ENCODE data around the gene PACRG. TPM values are rescaled to one million over a fixed set of nuclear protein-coding genes. Genes with fewer than 3 reads are reported as not detected.

The PACRG gene
- total and polyA plus RNA-seq, 2 of the 4 experiments (the other 2 are of a cell fraction) = not detected

DNA sequence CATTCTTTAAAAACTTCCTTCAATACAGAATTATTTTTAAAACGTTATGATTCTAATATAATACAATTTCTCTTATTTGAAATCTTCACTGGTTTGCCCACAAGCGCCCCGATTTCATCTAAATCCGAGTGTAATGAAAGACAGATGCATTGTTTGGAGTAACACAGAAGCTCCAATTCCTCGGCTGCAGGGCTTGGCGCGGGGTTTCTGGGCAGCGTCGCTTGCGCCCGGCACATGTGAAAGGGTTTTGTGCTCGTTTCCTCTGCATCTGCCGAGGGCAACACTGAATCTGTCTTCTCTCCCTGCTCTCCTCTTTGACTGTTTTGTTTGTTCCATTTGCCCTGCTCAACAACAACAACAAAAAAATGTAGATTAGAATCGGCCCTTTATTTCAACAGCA lies 438.1 kb downstream of the PACRG start:
- Histone ChIP-seq H2AK5ac (ENCODE audit: low read depth, low read length) (no peak overlapping the region), H2AK9ac (replicated peaks; ENCODE audit: low read depth, low read length, poor library complexity) (no peak overlapping the region), H4K20me1 (ENCODE audit: insufficient read depth, low read length) (no peaks in the 10 kb centered on the region), H3K4ac (ENCODE audit: low read depth, low read length) (no peak overlapping the region), H4K5ac (ENCODE audit: low read depth, low read length) (no peak overlapping the region), H3K27ac (ENCODE audit: insufficient read depth, low read length) (no peak overlapping the region), H4K8ac (ENCODE audit: low read depth in 2 of 2, low read length in 2 of 2) (no peak overlapping the region), H3K36me3 (ENCODE audit: control insufficient read depth, insufficient read depth, low read length) (no peaks in the 10 kb centered on the region), H3K9me1 (ENCODE audit: insufficient read depth, low read length) (no peaks in the 10 kb centered on the region), H3K9me3 (ENCODE audit: control insufficient read depth, insufficient read depth, low read length) (peaks cover 26% of the 10 kb centered on the region), H3K79me1 (ENCODE audit: low read depth in 1 of 2, low read length in 2 of 2) (no peaks in the 10 kb centered on the region), H4K91ac (ENCODE audit: insufficient read depth, low read depth, low read length) (no peak overlapping the region), H3K9ac (ENCODE audit: low read depth, low read length) (no peak overlapping the region), H3K4me2 (ENCODE audit: low read depth, low read length) (no peak overlapping the region), H3K4me1 (ENCODE audit: control insufficient read depth, insufficient read depth, low read length) (no peaks in the 10 kb centered on the region), H3K4me3 (ENCODE audit: insufficient read depth, low read depth, low read length) (no peak overlapping the region), H3K56ac (ENCODE audit: extremely low read depth, insufficient read depth, low read length) (no peak overlapping the region), H2BK15ac (ENCODE audit: low read depth, low read length) (no peak overlapping the region), H3K14ac (replicated peaks; ENCODE audit: low read depth, low read length) (no peak overlapping the region), H2BK5ac (ENCODE audit: low read depth, low read length, poor library complexity, severe bottlenecking) (no peak overlapping the region), H2AFZ (replicated peaks; ENCODE audit: low read length, poor library complexity) (no peak overlapping the region), H3K27me3 (ENCODE audit: control insufficient read depth, insufficient read depth, low read length) (no peaks in the 10 kb centered on the region), H3K18ac (ENCODE audit: low read depth, low read length) (no peak overlapping the region), H2BK20ac (ENCODE audit: low read depth, low read length) (no peak overlapping the region), H2BK120ac (ENCODE audit: low read depth, low read length) (no peak overlapping the region), H3K23ac (ENCODE audit: low read depth, low read length) (no peak overlapping the region)
- no peak for DNase-seq
- intact Hi-C loops (cut with micrococcal nuclease) = no loop called here
- dilution Hi-C loops (cut with HindIII; ENCODE audit: low sequenced_read_pairs, unreplicated experiment) = no loop called here
- in situ Hi-C loops (cut with MboI; ENCODE audit: low sequenced_read_pairs) = no loop called here
- 82% methylated on average over 9 of the region's 14 CpGs; no CpG with 5 or more reads in 1 of the 2 experiments for WGBS, 2 experiments (ENCODE audit: extremely low coverage in 2 of 2, insufficient read length in 1 of 2)
- TF ChIP-seq, protein P1, sequence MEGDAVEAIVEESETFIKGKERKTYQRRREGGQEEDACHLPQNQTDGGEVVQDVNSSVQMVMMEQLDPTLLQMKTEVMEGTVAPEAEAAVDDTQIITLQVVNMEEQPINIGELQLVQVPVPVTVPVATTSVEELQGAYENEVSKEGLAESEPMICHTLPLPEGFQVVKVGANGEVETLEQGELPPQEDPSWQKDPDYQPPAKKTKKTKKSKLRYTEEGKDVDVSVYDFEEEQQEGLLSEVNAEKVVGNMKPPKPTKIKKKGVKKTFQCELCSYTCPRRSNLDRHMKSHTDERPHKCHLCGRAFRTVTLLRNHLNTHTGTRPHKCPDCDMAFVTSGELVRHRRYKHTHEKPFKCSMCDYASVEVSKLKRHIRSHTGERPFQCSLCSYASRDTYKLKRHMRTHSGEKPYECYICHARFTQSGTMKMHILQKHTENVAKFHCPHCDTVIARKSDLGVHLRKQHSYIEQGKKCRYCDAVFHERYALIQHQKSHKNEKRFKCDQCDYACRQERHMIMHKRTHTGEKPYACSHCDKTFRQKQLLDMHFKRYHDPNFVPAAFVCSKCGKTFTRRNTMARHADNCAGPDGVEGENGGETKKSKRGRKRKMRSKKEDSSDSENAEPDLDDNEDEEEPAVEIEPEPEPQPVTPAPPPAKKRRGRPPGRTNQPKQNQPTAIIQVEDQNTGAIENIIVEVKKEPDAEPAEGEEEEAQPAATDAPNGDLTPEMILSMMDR (conservative IDR thresholded peaks at IDR 0.05; ENCODE audit: low read depth, low read length) = no peak
- TF ChIP-seq FOS (IDR thresholded peaks at IDR 0.05; ENCODE audit: low read depth, low read length) (no peak), MAFK (IDR thresholded peaks at IDR 0.05; ENCODE audit: low read depth, low read length) (no peak), RCOR1 (IDR thresholded peaks at IDR 0.05; ENCODE audit: insufficient replicate concordance, low read length) (no peak), POLR2A (IDR thresholded peaks at IDR 0.05; ENCODE audit: low read depth, low read length) (no peak), NFE2L2 (IDR thresholded peaks at IDR 0.05; ENCODE audit: low read depth, low read length) (no peak), CEBPB (IDR thresholded peaks at IDR 0.05; ENCODE audit: low read depth, low read length) (no peak), CHD1 (IDR thresholded peaks at IDR 0.05; ENCODE audit: low read depth, low read length) (no peak), BHLHE40 (IDR thresholded peaks at IDR 0.05; ENCODE audit: low read depth, low read length) (no peak), MXI1 (IDR thresholded peaks at IDR 0.05; ENCODE audit: borderline replicate concordance, low read depth, low read length) (no peak), RFX5 (IDR thresholded peaks at IDR 0.05; ENCODE audit: low read depth, low read length) (no peak), MAZ (IDR thresholded peaks at IDR 0.05; ENCODE audit: borderline replicate concordance, low read depth, low read length) (no peak), RAD21 (IDR thresholded peaks at IDR 0.05; ENCODE audit: low read length) (no peak), SMC3 (IDR thresholded peaks at IDR 0.05; ENCODE audit: low read depth, low read length) (no peak)
- TF ChIP-seq, protein P2, sequence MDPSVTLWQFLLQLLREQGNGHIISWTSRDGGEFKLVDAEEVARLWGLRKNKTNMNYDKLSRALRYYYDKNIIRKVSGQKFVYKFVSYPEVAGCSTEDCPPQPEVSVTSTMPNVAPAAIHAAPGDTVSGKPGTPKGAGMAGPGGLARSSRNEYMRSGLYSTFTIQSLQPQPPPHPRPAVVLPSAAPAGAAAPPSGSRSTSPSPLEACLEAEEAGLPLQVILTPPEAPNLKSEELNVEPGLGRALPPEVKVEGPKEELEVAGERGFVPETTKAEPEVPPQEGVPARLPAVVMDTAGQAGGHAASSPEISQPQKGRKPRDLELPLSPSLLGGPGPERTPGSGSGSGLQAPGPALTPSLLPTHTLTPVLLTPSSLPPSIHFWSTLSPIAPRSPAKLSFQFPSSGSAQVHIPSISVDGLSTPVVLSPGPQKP (IDR thresholded peaks at IDR 0.05; ENCODE audit: borderline replicate concordance, low read depth, low read length) = no peak
- no peak for ATAC-seq (ENCODE audit: low read depth)
- CTCF ChIA-PET = no interaction called here
- POLR2A ChIA-PET (ENCODE audit: unreplicated experiment) = no interaction called here
- BruUV-seq (replicated peaks) = no TSS peak
